HK-2 (cell line): ENCODE results near the gene ZNF598.
A peak's percentile ranks its signal among the peaks of the same experiment; 100 is the strongest.

Experiments
- DNase-seq: peaks from one replicate; pipeline ENCODE4 v3.0.0-alpha.2; 2018; ENCODE audit not compliant: unreplicated experiment

ZNF598 gene

GRCh38 chr16:1990351-1991134 is 19.1 kb downstream of the ZNF598 start:
- no peak for DNase-seq

GRCh38 chr16:1990101-1990350 is 19.6 kb downstream of the ZNF598 start:
- DNase-seq: no peak

- DNase-seq: no peak
Observed at GRCh38 chr16:1989209-1990100, 20.2 kb downstream of the ZNF598 start, which contains the start of gene SYNGR3. SYNGR3 (plus strand) TSS chr16:1989970; CDS start chr16:1990103, 133 bp downstream.

- DNase-seq: no peak
Observed at GRCh38 chr16:1987198-1987597, 22.4 kb downstream of the ZNF598 start.

- no peak for DNase-seq
Observed at GRCh38 chr16:1985466-1986150, 24.0 kb downstream of the ZNF598 start.

- no peak for DNase-seq
Observed at GRCh38 chr16:1984347-1985225, 25.0 kb downstream of the ZNF598 start.

- DNase-seq: peak; percentile 90
Observed at GRCh38 chr16:1983544-1984346, 25.9 kb downstream of the ZNF598 start, which contains the start of gene GFER. GFER (plus strand) TSS chr16:1984193; CDS start chr16:1984219, 26 bp downstream.

- no peak for DNase-seq
Observed at GRCh38 chr16:1982991-1983543, 26.6 kb downstream of the ZNF598 start.

GRCh38 chr16:1982013-1982433 is 27.6 kb downstream of the ZNF598 start:
- no peak for DNase-seq

GRCh38 chr16:1981398-1981836 is 28.2 kb downstream of the ZNF598 start, which contains the start of gene NOXO1:
NOXO1 (minus strand) TSS chr16:1981469; CDS start chr16:1981179, 290 bp downstream.
- no peak for DNase-seq

- DNase-seq: no peak
Observed at GRCh38 chr16:1980770-1981087, 28.9 kb downstream of the ZNF598 start.

GRCh38 chr16:1980030-1980769 is 29.4 kb downstream of the ZNF598 start:
- DNase-seq: no peak

GRCh38 chr16:1979271-1980029 is 30.2 kb downstream of the ZNF598 start:
- DNase-seq: no peak

- DNase-seq: no peak
Observed at GRCh38 chr16:1978476-1979120, 31.0 kb downstream of the ZNF598 start.

- no peak for DNase-seq
Observed at GRCh38 chr16:1977875-1978268, 31.7 kb downstream of the ZNF598 start.

- DNase-seq: no peak
Observed at GRCh38 chr16:1976951-1977874, 32.4 kb downstream of the ZNF598 start.

- no peak for DNase-seq
Observed at GRCh38 chr16:1976216-1976520, 33.5 kb downstream of the ZNF598 start.
